Stimulated activated CD4-positive, alpha-beta T cell treated with anti-CD3 and anti-CD28 coated beads, Interleukin-15, amount 100 ng/mL, for 48 hours (primary cell): Measurements from ENCODE around the gene ST6GAL1.

ENCODE experiments used
- DNase-seq, 2 donors: peaks; one replicate each; pipeline ENCODE4 v3.0.0-alpha.2; 2020; ENCODE audit warnings: low read depth in 2 of 2

The ST6GAL1 gene

DNA sequence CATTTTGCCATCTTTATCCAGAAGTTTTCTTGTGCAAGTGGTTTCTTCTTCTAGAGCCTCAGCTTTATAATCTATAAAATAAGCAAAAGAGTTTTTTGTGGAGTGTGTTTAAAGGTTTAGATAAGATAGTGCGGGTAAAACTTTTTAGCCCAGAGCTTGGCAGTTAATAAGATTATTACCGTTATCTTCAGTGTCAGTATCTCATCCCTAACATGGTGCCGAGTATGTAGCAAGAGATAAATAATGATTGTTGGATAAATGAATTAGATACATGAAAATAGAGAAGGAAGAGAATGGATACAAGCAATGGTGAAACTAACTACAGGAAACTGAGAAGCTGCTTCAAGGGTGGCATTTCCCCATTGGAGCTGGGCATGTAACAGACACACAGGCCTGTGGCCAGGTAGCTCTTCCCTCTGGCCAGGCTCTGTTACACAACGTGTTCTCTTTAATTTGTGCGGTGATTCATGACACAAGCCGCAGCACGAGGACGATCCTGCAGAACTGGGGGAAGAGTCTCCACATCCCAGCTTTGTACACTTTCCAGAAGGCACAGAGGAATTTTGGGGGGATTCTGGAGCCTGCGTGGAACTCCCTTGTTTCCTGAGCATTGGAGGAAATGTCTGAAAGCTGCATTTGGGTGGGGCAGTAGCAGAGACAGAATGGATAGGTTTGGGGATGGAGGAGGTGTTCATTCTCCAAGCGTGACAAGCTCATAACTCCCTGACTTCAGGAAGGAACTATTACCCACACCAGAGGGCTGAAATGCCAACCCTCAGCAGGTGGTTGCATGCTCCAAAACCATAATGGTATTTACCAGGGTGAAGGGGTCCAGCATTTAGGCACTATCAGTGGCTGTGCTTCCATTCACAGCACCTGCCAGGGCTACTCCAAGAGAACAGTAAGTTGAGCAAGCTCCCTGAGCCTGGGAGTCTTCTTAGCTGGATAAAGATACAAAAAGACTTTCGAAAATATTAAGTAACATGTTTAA is 14.2 kb upstream of the ST6GAL1 start:
- no peak for DNase-seq

DNA sequence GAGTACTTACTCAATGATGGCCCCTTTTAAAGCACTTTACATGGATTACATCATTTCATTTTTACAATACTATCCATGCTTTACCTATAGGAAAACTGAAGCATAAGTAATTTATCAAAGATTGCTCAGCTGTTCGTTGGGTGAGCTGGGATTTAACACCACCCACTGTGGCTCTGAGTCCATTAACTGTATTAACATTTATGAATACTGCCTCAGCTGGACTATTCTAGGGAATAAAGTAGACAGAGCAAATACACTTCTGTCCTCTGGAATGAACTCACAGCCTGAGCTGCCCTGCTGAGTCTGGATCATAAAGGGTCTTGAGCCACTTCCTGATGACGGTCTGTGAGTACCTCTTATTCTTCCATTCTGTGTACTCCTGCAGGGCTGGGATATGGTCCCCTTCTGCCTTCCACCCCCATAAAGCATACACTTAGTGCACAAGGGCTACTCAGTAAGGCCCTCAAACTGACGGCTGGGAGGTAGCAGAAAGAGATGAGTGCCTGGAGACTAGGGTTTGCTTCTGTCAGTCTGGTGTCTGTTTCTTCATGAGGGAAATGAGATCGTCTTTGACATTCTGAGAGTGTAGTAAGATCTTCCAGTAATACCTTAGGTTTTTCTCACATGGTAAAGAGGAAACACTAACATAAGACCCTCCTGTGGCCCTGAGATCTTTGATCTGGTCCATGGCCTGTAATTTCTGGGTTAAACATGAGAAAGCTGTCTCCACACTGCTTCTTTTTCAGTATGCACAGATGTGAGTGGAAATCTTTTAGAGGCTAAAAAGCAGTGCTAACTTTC is 12.6 kb upstream of the ST6GAL1 start:
- no peak for DNase-seq

DNA sequence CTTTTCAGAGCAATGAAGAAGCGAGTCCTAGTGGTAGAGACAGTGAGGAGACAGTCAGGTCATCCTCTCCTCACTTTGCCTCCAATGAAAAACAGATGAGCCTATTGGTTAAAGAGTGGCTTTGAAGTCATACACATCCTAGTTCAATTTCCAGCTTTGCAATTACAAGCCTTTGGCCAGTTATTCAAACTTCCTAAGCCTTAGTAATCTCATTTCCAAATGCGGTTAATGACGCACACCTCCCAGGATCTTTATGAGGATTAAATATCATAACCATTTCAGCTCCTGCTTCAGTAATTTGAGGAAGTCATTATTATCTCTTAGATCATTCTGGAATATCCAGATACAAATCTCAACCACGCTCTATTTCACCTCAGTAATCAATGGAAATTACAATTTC is 10.0 kb upstream of the ST6GAL1 start:
- no peak for DNase-seq

- no peak for DNase-seq
These were observed 9.5 kb upstream of the ST6GAL1 start for GRCh38 chr3:186920796-186921195.

DNA sequence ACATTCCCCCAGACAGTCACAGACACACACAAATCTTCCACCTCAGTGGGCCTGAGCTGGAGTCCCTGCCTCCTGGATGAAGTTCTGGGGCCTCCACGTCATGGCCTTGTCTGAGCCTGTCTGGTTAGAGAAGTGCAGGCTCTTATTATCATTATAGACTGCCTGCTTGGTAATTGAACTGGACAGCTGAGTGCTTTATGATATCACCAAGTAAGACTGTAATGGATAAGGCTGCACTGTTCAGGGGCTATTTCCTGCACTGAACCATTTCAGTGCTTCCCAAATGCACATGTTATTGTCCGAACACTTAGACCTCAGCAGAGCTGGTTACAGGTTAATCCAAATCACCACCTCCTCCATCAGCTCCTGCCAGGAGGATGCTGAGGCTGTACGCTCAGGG is 8.7 kb upstream of the ST6GAL1 start:
- no peak for DNase-seq

GRCh38 chr3:186922224-186922623 is 8.1 kb upstream of the ST6GAL1 start:
- DNase-seq: no peak

- no peak for DNase-seq
These were observed 7.5 kb upstream of the ST6GAL1 start for GRCh38 chr3:186922790-186923189.

GRCh38 chr3:186923241-186923640 is 7.1 kb upstream of the ST6GAL1 start:
- DNase-seq: no peak

DNA sequence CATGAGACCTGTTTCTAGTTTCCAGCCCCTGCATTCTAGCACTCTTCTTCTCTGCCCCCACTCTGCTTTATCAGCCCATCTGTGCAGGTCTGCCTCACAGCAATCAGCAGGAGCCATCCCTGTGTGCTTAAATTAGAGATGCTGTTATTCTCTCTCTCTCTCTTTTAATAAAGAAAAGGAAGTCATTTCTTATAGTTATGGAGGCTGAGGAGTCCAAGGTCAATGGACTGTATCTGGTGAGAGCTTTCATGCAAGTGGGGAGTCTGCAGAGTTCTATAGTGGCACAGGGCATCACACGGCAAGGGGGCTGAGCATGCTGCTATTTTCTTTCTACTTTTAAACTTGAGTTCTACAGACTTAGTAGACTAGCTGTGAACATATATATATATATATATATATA is 4.5 kb upstream of the ST6GAL1 start:
- no peak for DNase-seq

GRCh38 chr3:186929186-186929585 is 1.1 kb upstream of the ST6GAL1 start:
- no peak for DNase-seq

GRCh38 chr3:186929685-186930084 is 641 bp upstream of the ST6GAL1 start:
- DNase-seq: no peak

DNA sequence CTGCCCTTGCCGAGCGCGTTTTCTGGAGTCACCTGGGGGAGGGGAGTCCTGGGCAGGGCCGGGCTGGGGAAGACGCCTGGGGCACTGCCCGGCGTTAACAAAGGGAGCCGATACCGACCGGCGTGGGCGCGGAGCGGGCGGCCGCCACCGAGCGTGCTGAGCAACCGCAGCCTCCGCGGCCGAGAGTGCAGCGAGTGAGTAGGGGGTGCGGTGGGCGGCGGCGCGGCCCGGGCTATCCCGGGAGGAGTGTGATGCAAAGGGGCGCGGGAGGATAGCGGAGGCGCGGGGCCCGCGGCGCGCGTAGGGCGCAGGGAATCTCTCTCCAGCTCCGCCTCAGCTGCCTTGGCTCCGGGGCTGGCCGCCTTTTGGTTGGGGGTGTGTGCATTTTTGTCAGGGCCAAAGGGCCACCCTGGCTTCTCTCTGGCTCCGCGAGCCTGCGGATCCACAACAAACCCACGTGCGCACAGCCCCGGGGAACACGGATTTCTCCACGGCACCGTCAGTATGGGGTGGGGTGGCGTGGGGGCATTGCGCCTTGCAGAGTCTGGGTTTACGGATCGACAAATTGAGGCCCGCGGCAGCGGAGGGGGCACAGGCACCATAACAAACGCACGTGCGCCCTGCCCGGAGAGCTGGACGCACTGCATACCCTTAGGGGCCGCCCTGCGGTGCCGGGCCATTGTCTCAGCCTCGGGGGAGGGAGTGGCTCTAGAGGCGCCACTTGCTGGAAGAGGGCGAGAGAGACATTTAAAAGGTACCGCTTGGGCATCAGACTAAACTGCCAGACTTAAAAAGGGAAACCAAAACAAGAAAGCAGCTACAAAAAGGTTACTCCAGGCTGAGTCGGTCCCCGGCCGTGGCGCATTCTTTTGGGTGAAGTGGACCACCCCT is 560 bp downstream of the ST6GAL1 start:
- peak; percentile 30 to 33 for DNase-seq

- DNase-seq: peak; percentile 57 to 65
These were observed 1.4 kb downstream of the ST6GAL1 start for GRCh38 chr3:186931532-186932280.

DNA sequence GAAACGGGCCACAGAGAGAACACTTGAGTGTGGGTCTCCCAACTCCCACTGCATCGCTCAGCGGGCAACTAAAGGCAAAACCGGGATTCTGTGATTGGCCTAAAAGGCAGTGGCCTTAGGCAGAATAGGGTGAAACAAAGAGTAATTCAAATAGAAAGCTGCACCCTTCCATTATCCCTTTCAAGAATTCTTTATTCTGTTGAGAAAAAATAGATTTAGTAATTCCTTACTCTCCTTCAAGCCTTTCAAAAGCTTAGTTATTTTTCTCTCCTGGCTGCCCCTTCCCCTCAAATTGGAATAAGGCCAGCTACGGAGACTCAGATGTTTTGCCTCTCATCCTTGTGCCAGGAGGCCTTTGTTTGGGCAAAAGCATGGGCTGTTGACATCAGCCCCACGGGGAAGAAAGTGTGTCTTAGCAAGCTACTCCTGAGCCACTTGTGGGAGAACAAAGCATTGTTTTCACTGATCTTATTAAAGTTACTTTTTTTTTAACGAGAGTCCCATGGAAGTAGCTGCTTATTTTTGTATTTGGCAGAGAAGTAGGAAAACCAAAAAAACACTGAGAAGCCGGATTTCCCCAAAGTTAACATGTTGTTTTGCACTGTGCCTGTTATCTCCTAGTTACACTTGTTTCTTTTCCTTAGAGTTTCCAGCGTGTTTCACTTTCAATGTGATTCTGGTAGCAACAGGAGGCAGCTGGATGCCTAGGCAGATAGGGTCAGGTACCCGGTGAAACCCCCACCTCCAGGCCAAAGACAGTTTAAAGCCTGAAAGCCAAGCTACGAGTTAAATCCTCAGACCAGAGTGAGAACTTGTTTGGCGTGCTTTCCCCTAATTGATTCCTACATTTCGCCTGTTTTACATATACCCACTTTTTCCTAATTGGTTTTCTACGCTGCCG is 2.2 kb downstream of the ST6GAL1 start:
- DNase-seq: no peak

DNA sequence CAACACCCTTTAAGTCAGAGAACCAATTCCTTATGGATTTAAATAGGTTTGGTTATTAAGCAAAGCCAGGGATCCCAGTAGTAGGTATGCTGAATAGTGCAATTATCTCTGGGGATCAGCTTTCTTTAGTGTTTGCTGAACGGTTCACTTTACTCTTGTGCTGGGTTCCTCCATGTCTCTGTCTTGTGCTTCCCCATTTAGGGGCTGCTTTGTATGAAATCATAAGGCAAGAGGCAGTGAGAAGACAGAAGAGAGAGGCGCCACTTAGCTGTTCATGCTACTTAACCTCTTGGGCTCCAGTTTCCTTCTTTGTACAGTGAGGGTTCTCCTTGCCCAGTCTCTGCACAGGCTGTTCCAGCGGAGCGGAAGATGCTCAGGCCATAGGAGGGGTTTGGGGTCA is 3.5 kb downstream of the ST6GAL1 start:
- no peak for DNase-seq

DNA sequence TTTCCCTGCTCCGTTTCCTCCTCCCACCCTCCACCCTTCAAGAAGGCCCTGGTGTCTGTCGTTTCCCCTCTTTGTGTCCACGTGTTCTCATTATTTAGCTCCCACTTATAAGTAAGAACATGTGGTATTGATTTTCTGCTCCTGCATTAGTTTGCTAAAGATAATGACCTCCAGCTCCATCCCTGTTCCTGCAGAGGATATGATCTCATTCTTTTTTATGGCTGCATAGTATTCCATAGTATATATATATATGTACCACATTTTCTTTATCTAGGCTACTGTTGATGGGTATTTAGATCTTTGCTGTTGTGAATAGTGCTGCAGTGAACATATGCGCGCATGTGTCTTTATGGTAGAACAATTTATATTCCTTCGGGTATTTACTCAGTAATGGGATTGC is 4.8 kb downstream of the ST6GAL1 start:
- no peak for DNase-seq

DNA sequence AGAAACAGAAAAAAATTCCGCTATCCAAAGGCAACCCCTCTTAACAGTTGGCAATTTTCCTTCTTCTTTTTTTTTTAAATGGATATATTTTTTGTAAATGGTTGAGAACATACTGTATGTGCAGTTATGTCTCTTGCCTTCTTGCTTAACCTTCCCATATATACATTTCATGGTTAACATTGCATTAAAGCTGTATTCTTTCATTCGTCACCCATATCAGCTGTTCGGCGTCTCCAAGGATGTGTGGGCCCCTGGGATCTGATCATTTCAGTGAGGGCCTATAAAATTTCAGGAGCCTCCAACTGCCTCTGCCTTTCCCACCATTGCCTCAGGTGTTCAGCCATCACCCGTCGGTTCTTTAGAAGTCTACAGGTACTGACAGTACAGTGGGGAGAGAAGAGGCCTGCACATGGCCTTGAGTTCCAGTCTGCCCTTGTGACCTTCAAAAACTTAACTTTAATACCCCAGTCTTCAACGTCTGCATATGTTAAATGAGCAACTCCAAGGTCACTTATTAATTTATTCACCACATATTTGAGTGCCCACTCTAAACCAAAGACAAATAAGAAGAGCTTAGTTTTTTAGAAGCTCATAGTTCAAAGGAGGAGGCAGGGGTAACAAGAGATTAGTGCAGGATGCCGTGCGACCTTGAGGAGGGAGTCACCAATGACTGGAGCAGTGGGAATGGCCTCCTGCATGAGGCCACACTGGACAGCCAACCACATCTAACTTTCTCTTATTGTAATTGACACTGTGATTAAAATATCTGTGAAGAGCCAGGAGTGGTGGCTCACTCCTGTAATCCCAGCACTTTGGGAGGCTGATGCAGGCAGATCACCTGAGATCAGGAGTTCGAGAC is 6.9 kb downstream of the ST6GAL1 start:
- no peak for DNase-seq

- DNase-seq: no peak
These were observed 8.4 kb downstream of the ST6GAL1 start for GRCh38 chr3:186938716-186939115.

GRCh38 chr3:186939536-186939935 is 9.2 kb downstream of the ST6GAL1 start:
- DNase-seq: no peak
